Muscle layer of colon (tissue), 2 donors: ENCODE results near the gene OXA1L.
"Not testable (repeated sequence)": the region's sequence is repeated elsewhere in the genome, so short reads cannot be mapped to it uniquely, and the experiment has no call there.

Source experiments
- H3K27ac ChIP-seq: one replicate; pipeline ENCODE4 v1.7.0; 2013; ENCODE audit warnings: low read depth, mild to moderate bottlenecking, low read length, moderate library complexity
- H3K27me3 ChIP-seq, 2 donors: one replicate each; pipeline ENCODE4 v1.7.0; 2013; ENCODE audit warnings: low read length in 2 of 2, mild to moderate bottlenecking in 2 of 2; ENCODE audit not compliant: insufficient read depth in 2 of 2, control insufficient read depth in 1 of 2
- H3K36me3 ChIP-seq: one replicate; pipeline ENCODE4 v1.7.0; 2013; ENCODE audit warnings: mild to moderate bottlenecking, low read length; ENCODE audit not compliant: insufficient read depth
- H3K4me1 ChIP-seq: one replicate; pipeline ENCODE4 v1.7.0; 2013; ENCODE audit warnings: mild to moderate bottlenecking, low read length; ENCODE audit not compliant: insufficient read depth
- H3K4me3 ChIP-seq, 2 donors: one replicate each; pipeline ENCODE4 v1.7.0; 2013; ENCODE audit warnings: low read length in 2 of 2, low read depth in 1 of 2, mild to moderate bottlenecking in 1 of 2, moderate library complexity in 1 of 2
- H3K9ac ChIP-seq: one replicate; pipeline ENCODE4 v1.7.0; 2013; ENCODE audit warnings: low read length
- H3K9me3 ChIP-seq: one replicate; pipeline ENCODE4 v1.7.0; 2013; ENCODE audit warnings: mild to moderate bottlenecking, low read length
- donor health status: abdominal sarcoma.
- donor health status: Adenocarcinoma of cecum.

The OXA1L gene

DNA sequence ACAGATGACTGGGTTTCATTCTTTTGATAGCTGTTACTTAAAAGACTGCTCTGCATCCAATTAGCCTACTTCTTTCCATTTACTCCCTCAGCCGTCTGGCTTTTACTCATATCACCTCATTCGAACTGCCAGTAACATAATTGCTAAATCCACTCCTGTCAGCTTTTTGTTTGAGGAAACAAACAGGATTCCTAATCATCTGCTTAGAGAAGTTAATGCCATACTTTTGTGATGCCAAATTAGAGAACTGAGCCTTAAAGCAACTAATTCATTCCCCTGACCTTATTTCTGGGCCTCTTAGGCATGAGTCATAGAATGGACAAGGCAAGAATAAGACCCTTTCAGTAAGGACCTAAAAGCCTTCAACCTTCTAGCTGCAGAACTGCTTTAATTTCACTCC lies 2.9 kb downstream of the OXA1L start:
- Histone ChIP-seq H3K36me3 (peaks cover 43% of the 10 kb centered on the region), H3K4me1 (peaks cover 14% of the 10 kb centered on the region), H3K9ac (no peak overlapping the region), H3K4me3 (no peak overlapping the region), H3K27me3 (no peaks in the 10 kb centered on the region), H3K9me3 (no peaks in the 10 kb centered on the region), H3K27ac (no peak overlapping the region)

DNA sequence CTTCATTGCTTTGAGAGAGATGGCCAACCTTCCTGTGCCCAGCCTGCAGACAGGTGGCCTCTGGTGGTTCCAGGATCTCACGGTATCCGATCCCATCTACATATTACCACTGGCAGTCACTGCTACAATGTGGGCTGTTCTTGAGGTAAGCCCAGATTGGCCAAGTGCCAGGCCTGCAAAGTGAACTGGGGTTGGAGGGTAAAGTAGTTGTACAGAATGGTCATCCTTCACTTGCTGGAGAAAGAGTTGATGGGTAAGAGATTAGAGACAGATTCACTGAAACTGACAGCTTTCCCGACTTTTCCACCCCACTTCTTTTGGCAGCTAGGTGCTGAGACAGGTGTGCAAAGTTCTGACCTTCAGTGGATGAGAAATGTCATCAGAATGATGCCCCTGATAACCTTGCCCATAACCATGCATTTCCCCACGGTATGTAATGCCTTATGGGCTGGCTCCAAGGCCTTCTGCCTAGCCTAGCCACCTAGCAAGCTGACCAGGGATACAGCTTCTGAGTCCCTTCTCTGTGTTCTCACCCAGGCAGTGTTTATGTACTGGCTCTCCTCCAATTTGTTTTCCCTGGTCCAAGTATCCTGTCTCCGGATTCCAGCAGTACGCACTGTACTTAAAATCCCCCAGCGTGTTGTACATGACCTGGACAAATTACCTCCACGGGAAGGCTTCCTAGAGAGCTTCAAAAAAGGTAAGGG lies 4.1 kb downstream of the OXA1L start:
- Histone ChIP-seq H3K9ac (no peak overlapping the region), H3K4me3 (no peak overlapping the region), H3K27ac (no peak overlapping the region), H3K27me3 (no peaks in the 10 kb centered on the region), H3K9me3 (no peaks in the 10 kb centered on the region), H3K4me1 (peaks cover 14% of the 10 kb centered on the region), H3K36me3 (peaks cover 47% of the 10 kb centered on the region)

DNA sequence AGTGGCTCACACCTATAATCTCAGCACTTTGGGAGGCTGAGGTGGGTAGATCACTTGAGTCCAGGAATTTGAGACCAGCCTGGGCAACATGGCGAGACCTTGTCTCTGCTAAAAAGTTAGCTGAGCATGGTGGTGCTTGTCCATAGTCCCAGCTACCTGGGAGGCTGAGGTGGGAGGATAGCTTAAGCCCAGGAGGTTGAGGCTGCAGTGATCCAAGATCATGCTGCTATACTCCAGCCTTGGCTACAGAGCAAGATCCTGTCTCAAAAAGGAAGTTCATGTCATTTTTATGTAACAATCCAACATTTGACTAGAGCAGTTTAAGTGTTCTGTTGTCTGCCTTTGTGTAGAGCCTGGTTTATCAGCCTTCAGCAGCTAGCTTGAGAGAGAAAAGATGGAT lies 6.2 kb downstream of the OXA1L start:
- H3K27ac ChIP-seq = no peak overlapping the region
- peaks cover 46% of the 10 kb centered on the region for H3K36me3 ChIP-seq
- H3K4me3 ChIP-seq = no peak overlapping the region
- H3K9me3 ChIP-seq = no peaks in the 10 kb centered on the region
- no peak overlapping the region for H3K9ac ChIP-seq
- peaks cover 6% of the 10 kb centered on the region for H3K4me1 ChIP-seq
- H3K27me3 ChIP-seq = no peaks in the 10 kb centered on the region

DNA sequence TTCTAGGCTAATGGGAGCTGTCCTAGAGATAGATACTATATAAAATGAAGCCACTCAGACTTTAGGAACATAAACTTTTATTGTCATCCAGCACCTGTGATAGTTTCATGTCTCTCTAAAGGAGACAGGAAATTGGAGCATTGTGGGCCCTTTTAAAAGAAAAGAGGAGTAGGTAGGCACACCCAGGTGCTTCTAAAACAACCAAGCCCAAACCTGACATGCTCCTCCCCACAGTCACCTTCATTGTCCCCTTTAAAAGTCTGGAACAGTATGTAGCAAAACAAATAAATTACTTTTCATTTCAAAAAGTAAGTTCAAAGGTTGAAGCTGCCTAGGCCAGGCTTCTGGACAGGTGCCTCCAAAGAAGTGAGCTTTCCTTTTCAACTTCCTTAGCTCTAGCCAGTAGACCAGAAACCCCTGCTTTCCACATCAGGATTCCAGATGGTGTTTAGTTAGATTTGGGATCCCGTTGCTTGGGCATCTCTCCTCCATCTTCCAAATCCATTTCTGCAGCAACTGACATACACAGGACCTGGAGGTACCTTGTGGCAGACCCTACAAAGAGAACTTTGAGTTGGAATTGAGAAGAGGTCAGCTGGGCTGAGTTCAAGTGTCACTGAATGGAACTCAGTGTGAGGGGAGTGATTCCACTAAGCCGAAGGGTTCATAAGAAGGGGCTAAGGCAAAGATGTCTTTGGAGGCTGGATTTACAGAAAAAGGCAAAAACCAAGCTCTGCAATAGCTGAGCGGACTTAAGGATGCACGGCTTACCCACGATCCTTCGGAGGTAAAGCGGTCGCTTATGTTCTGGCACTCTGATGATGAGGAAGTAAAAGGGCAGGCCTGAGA lies 6.9 kb downstream of the OXA1L start:
- no peaks in the 10 kb centered on the region for H3K4me1 ChIP-seq
- no peak overlapping the region for H3K27ac ChIP-seq
- H3K9me3 ChIP-seq = no peaks in the 10 kb centered on the region
- H3K4me3 ChIP-seq = no peak overlapping the region
- H3K27me3 ChIP-seq = no peaks in the 10 kb centered on the region
- no peak overlapping the region for H3K9ac ChIP-seq
- H3K36me3 ChIP-seq = peaks cover 40% of the 10 kb centered on the region

DNA sequence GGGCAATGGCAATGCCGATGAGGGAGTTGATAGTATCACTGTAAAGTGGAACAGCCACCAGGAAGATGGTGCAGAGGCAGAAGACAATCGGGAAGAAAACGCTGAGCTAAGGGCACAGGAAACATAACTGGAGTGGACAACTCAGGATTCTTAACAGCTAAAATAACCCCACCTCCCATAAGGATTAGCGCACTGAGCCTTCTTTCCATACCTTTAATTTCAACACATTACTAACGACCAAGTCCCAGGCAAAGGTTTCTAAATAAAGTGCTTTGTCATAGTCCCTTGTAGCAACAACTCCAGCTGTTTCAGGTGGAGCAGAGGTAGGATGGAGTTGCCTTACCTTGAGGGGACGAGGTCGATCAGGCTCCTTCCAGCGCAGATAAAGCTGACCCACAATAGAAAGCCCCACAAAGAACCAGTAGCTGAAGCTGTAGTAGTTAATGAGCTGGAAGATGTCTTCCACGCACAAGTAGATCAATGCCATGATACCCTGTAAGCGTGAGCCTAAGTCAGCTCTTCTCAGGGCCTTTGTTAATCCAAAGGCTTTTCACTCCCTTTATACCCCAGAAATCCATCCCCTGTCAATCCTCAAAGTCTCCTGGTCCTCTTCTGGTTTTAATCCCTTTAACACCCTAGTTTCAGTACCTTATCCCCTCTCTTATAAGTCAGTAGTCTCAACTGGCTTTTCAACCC lies 7.7 kb downstream of the OXA1L start:
- Histone ChIP-seq H3K27me3 (no peaks in the 10 kb centered on the region), H3K4me1 (no peaks in the 10 kb centered on the region), H3K4me3 (no peak overlapping the region), H3K9me3 (no peaks in the 10 kb centered on the region), H3K36me3 (peaks cover 36% of the 10 kb centered on the region), H3K9ac (no peak overlapping the region), H3K27ac (no peak overlapping the region)

DNA sequence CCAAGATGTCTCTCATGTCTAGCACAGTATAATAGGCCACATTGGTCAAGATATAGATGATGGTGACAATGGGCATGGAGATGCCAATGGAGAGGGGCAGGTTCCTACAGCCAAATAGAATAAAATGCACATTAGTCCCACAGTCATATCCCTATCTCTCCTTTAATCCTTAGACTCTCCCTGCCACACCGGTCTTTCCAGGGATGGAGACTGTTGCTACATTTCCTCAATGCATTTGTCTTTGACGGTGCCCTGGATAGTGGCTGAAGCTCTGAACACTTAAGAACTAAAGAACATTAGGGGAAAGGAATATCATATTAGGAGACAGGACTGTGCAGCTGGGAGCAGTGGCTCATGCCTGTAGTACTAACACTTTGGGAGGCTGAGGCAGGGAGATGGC lies 9.7 kb downstream of the OXA1L start:
- Histone ChIP-seq H3K9ac (no peak overlapping the region), H3K36me3 (peaks cover 15% of the 10 kb centered on the region), H3K4me1 (no peaks in the 10 kb centered on the region), H3K27ac (no peak overlapping the region), H3K9me3 (no peaks in the 10 kb centered on the region), H3K4me3 (no peak overlapping the region), H3K27me3 (no peaks in the 10 kb centered on the region)

DNA sequence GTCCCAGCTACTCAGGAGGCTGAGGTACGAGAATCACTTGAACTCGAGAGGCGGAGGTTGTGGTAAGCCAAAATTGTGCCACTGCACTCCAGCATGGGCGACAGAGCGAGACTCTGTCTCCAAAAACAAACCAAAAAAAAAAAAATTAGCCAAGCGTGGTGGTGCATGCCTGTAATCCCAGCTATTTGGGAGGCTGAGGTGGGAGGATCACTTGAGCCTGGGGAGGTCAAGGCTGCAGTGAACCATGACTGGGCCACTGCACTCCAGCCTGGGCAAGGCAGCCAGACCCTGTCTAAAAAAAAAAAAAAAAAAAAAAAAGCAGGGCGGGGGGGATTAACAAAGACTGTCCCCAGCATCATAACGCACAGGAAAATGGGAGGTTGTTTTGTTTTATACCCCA lies 10.4 kb downstream of the OXA1L start:
- H3K9ac ChIP-seq, H3K36me3 ChIP-seq, H3K27me3 ChIP-seq, H3K4me3 ChIP-seq, H3K27ac ChIP-seq, H3K4me1 ChIP-seq, H3K9me3 ChIP-seq: not testable (repeated sequence)

DNA sequence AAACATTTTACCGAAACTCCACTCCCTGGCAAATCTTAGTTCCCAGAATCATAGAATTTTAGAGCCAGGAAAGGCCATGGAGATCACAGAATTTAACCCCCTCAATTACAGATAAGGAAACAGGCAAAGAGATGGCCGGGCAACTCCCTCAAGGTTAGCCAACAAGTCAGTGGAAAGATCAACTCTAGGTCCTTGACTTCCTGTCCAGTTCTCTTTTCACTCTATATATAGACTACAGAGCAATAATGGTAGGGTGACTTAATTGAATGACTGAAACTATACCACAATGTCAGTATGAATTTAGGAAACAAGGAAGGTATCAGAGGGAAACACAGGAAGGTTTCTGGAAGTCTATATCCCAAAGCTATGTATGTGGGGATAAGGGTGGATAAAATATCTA lies 11.6 kb downstream of the OXA1L start:
- H3K27me3 ChIP-seq = no peaks in the 10 kb centered on the region
- peaks cover 8% of the 10 kb centered on the region for H3K36me3 ChIP-seq
- no peaks in the 10 kb centered on the region for H3K4me1 ChIP-seq
- H3K27ac ChIP-seq = no peak overlapping the region
- H3K9ac ChIP-seq = no peak overlapping the region
- no peaks in the 10 kb centered on the region for H3K9me3 ChIP-seq
- no peak overlapping the region for H3K4me3 ChIP-seq

DNA sequence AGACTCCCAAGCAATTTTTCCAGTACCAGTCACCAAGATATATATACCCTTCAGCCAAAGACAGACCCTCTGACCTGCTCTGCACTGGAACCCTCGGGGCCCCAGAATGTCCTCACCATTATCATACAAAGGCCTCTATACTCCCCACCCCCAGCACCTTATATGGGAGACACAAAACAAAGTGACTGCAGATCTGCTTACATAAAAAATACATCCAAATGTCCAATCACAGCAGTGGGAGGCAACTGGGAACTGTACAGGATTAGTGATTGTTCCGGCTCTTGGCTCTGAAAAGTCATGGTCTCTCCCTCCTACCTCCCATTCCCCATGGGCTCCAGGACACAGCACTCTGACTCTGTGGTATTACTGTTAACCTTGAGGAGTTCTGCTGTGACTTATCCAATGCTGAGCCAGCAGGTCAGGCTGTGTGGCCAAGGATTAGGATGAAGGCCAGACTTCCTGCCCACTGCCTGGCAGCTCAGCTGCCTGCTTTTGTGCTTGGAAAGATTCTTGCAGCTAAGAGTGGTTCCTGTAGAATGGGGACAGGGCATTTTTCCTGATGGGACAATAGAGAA lies 13.7 kb downstream of the OXA1L start:
- Histone ChIP-seq H3K27ac (no peak overlapping the region), H3K4me1 (no peaks in the 10 kb centered on the region), H3K27me3 (no peaks in the 10 kb centered on the region), H3K36me3 (peaks cover under 1% of the 10 kb centered on the region), H3K9me3 (no peaks in the 10 kb centered on the region), H3K4me3 (no peak overlapping the region), H3K9ac (no peak overlapping the region)

DNA sequence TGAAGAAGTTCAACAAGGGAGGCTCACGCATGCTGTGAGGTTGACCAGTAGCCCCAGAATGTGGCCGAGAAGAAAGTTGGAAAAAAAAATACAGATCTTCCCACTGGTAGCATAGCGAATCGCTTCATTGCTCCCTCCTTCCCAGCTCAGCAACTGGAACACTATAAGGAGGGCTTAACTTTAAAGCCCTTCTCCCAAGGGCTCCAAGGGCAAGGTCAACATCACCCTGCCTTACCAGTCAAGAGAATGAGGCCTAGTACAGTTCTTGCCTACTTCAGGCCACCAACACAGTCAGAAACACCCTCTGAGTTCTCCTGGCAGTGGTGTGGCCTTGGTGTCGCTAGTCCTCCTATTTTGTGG lies 14.4 kb downstream of the OXA1L start:
- no peaks in the 10 kb centered on the region for H3K36me3 ChIP-seq
- H3K27me3 ChIP-seq = no peaks in the 10 kb centered on the region
- no peak overlapping the region for H3K9ac ChIP-seq
- no peaks in the 10 kb centered on the region for H3K4me1 ChIP-seq
- no peaks in the 10 kb centered on the region for H3K9me3 ChIP-seq
- no peak overlapping the region for H3K27ac ChIP-seq
- H3K4me3 ChIP-seq = no peak overlapping the region

DNA sequence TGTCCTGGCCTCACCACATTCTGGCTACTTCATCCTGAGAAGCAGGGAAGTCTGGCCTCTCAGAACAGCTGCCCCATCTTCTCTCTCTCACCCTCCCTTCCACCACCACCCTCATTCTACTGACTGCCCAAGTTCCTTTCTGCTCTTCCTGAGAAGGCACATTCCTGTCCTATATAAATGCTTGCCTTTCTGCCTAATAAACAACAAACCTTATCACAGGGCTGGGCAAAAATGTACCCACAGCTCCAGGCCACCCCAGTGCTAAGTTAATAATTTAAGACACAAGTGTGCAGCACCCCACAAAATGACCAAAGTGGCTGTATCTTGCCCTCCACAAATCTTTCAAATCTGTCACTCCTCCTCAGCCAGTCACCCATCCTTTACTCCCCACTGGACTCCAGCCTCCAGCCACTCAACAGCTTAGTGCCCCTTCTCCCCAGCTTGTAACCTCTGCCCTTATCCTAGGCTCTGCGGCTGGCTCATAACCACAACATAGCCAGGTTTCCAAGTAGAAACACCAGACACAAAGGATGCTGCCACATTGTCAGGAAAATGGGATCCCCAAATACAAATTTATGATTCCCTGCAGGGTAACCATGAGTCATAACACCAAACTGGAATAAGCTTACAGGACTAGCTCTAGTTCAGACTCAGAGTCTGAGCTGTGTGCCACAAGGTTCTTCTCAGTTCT lies 15.0 kb downstream of the OXA1L start:
- H3K4me3 ChIP-seq = no peak overlapping the region
- H3K36me3 ChIP-seq = no peaks in the 10 kb centered on the region
- no peaks in the 10 kb centered on the region for H3K27me3 ChIP-seq
- H3K9me3 ChIP-seq = no peaks in the 10 kb centered on the region
- H3K4me1 ChIP-seq = no peaks in the 10 kb centered on the region
- no peak overlapping the region for H3K9ac ChIP-seq
- no peak overlapping the region for H3K27ac ChIP-seq
